Activated CD8-positive, alpha-beta memory T cell treated with anti-CD3 and anti-CD28 coated beads for 1 hour (primary cell): ENCODE data around the gene CEMIP2.
"Not testable (repeated sequence)": the region's sequence is repeated elsewhere in the genome, so short reads cannot be mapped to it uniquely, and the experiment has no call there.

ENCODE experiments used
- DNase-seq, 2 donors: peaks; one replicate each; pipeline ENCODE4 v3.0.0-alpha.2; 2020; ENCODE audit warnings: low read depth in 1 of 2; ENCODE audit errors: extremely low read depth in 1 of 2

The CEMIP2 gene

DNA sequence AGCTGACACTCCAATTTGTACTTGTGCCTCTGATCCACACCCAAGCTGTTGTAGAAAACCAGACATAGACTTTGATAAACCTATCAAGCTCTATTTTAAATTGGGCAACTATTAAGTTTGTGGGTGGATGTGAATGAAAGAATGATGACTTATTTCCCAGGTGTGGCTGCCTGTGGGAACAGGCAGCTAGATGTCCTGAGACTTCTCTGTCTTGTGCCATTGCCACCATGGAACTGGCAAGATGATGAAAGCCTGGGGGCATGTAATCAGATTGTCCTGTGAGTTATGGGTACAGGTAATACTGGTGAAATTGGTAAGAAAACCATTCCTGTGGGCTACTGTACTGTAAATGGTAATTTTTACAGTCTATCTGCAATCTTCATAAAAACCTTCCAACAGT, 57.5 kb downstream of the CEMIP2 start:
- no peak for DNase-seq

DNA sequence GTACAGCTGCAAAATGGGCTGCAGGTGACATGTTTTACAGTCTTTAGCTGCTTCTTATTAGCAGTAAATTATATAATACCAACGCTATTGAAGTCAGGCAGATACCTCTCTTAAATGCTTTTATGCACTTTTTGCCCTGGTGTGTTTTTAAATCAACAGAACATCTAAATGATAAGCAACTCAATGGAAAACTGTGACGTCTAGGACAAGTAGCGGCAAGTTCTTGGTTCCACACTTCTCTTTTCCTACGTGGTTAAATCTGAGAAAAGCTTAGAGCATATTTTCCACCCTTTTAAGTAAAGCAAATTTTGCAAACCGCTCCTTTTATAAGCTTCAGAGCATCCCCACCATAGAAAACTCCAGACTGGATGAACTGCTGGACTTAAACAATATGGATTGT, 58.1 kb downstream of the CEMIP2 start:
- DNase-seq = no peak

DNA sequence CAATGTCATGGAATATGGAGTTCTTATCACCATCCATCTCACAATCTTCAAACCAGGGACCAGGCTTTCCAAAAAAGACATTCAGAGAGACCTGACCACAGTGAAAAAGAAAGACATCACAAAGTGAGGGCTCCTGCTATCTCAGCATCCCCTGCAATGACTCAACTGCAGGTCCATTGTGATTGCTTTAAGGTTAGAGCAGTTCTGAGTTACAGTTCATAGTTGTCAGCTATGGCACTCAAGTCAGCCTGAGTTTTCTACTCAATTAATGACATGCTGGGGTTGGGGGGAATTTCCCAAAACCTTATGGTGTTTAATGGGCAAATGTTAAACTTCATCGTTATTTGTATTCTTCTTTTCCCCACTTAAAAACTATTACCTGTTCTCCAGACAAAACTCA, 58.9 kb downstream of the CEMIP2 start:
- no peak for DNase-seq

DNA sequence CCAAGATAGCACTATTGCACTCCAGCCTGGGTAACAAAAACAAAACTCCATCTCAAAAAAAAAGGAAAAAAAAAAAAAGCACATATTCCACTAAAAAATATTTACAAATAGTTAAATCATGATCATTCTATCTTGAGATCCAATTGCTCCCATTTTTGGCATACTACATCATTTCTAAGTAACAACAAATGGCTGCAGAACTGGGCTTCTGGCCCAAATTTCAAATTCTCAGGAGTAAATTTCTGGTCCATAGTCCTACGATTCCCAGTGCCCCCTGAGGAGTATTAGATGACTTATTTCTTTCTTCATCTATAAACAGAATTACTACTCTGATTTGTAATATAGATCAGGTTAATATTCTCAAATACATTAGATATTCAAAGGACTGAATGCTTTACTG, 62.1 kb downstream of the CEMIP2 start:
- no peak for DNase-seq

DNA sequence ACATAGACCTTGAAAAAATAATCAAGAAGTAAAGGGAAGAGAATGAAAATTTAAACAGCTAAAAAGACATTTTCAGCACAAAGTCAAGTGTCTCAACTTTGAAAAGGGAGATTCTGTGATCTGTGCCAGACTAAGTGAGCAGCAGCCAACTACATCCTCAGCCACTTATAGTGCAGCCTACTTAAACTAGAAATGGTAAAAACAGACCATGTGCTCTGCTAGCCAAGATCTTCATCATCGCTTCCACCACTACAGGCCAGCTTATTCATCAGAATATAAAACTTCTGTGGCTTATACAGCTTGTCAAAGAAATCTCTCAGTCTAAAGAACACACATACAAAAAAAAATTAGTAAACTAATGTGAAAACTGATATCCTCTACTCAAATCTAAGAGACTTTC, 63.5 kb downstream of the CEMIP2 start:
- DNase-seq = no peak

DNA sequence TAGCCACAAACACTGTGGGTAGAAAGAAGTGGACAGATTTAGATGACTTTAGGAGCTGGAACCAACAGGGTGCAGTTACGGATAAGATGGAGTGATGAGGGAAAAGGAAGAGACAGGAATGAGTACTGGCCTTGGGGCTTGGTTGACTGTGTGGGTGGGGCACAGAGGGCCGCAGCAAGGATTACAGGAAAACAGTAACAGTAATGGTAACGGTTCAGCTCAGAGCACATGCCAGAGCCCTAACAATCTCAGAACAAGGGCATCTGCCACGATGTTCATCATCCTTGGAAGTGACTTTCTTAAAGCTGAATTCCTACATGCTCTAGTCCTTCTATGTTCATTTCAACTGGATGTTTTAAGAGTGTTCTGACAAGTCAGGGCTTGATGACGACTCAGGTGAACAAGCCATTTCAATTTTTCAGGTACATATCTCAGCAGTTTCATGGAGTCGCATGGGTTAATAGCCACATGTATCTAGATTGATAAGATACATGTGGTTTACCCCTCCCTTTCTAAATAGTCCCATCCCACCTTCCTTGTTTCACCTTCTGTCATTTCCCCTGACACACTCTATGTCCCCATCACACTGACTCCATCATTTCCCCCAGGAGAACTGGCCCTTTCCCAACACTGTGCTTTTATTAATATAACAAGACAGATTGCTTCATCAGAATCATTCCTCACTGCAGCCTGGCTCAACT, 65.0 kb downstream of the CEMIP2 start:
- DNase-seq = no peak

DNA sequence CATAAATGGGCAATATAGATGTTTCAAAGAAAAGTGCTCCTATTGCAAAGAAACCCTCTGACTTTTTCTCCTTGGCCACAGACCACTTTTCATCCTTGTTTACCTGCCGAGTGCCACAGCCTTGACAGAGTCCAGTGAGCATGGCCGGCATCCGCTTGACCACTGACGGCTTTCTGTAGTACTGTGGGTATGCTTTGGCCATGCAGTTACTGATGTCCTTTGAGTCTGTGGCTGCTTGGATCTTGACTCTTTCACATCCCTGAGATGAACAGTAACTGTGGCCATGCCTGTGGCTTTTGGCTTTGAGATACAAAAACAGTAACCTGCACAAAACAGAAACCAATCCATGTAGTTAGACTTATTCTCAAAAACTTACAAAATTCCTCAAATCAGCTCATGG, 70.4 kb downstream of the CEMIP2 start:
- no peak for DNase-seq

DNA sequence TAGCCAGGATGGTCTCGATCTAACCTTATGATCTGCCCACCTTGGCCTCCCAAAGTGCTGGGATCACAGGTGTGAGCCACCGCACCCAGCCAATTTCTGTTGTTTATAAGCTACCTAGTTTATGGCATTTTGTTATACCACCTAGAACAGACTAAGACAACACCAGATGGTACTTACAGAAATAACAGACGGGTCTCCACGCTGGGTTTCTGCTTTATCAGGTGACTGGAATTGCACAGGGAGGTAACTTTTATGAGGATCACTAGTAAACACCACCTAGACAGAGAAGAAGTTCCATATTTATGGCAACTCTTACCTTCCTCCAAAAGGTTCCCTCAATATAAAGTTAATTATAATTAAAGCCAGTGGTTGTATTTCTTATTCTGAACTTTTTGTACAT, 74.0 kb downstream of the CEMIP2 start:
- no peak for DNase-seq

DNA sequence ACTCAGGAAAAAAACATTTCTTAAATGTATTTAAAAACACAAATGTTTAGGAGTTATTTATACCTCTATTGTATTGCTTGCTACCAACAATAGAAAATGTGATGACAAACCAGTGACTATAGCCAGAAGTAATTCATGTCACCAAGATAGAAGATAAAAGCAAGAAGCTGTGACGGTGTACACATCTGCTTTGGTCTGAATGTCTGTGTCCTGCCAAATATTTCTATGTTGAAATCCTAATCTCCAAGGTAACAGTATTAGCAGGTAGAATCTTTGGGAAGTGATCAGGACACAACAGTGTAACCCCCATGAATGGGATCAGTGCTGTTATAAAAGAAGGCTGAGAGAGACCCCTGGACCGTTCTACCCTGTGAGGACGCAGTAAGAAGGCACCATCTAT, 74.7 kb downstream of the CEMIP2 start:
- DNase-seq = no peak

DNA sequence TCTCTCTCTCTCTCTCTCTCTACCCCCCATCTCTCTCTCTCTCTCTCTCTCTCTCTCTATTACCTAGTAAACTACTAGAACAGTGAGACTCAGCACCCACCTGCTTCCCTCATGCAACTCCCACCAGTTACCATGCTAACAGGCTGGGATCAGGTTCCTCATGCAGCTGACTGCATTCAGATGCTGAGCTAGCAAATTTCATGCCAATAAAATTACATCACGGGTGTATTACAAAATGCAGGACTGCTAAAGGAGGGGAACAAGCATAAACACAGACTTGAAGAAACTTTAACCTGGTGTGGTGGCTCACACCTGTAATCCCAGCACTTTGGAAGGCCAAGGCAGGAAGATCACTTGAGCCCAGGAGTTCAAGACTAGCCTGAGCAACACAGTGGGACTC, 76.0 kb downstream of the CEMIP2 start:
- no peak for DNase-seq

DNA sequence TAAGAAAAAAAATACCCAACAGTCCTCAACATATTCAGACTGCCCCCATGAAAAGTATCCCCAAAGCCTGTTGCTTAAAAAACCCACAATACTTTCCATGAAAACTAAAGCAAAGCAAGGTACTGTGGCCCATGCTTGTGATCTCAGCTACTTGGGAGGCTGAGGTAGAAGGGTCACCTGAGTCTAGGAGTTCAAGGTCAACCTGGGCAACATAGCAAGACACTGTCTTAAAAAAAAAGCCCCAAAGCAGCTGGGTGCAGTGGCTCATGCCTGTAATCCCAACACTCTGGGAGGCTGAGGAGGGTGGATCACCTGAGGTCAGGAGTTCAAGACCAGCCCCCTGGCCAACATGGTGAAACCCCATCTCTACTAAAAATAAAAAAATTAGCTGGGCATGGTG, 76.7 kb downstream of the CEMIP2 start:
- not testable (repeated sequence) for DNase-seq

DNA sequence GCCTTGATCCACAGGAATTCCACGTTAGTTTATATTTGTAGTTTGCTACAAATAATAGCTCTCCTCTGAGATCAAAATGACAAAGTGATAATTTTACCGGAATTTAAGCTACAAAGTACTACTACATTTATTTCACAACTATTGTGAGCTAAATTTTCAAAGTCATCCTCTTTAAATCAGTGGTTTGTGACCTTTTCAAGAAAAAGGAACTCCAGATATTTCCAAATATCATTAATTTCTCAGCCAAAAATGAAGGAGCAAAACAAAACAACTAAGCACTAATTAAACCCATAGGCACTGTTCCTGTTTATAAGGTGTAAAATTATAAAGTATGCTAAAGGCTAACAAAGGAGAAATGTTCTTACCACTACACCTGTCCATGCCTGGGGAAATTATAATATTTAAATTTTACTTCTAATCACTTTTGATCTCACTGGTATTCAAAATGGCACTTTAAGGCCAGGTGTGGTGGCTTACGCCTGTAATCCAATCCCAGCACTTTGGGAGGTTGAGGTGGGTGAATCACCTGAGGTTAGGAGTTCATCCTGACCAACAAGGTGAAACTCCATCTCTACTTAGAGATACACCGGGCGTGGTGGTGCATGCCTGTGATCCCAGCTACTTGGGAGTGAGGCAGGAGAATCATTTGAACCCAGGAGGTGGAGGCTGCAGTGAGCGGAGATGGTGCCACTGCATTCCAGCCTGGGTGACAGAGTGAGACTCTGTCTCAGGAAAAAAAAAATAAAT, 77.5 kb downstream of the CEMIP2 start:
- DNase-seq = no peak

DNA sequence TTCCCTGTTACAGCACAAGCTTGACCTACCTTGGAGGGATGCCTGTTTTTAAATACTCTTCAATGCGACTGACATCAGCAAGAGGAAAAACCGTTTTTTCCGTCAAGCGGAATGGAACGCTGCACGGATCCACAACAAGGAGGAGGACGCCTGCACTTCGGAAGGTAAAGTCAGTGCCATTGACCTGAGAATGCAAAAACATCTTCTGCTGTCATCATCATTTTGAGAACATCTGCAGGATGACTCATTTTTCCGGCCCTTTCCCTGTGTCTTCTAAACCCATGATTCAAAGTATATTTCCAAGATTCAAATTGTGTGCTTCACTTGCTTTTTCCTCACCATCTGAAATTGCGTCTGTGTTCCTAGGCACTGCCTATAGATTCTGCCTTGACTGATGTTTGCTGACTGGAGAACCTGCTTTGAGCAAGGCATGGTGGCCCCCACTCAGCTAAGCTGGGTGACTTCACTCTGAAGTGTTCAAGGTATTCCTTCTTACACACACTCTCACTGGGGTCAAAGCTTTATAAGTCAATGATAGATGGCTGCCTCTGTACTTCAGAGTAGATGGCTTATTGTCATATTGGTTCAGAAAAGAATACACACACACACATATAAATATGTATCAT, 78.1 kb downstream of the CEMIP2 start:
- DNase-seq = no peak

DNA sequence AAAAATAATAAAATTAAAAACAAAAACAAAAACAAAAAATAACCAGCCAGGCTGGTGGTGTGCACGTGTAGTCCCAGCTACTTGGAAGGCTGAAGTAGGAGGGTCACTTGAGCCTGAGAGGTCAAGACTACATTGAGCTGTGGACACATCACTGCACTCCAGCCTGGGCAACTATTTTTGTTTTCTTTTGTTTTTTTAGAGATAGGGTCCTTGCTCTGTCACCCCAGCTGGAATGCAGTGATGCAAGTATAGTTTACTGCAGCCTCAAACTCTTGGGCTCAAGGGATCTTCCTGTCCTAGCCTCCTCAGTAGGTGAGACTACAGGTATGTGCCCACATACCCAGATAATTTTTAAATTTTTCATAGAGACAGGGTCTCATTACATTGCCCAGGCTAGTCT, 80.6 kb downstream of the CEMIP2 start:
- no peak for DNase-seq

DNA sequence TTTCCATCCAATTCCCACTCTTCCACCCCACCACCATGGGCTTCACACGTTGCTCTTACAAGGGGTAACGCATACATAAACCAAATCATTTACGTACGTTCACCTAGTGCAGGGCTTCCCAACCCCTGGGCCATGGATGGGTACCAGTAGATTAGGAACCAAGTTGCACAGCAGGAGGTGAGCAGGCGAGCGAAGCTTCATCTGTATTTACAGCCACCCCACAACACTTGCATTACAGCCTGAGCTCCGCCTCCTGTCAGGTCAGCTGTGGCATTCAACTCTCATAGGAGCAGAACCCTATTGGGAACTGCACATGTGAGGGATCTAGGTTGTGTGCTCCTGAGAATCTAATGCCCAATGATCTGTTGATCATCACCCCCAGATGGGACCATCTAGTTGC, 82.3 kb downstream of the CEMIP2 start:
- no peak for DNase-seq

DNA sequence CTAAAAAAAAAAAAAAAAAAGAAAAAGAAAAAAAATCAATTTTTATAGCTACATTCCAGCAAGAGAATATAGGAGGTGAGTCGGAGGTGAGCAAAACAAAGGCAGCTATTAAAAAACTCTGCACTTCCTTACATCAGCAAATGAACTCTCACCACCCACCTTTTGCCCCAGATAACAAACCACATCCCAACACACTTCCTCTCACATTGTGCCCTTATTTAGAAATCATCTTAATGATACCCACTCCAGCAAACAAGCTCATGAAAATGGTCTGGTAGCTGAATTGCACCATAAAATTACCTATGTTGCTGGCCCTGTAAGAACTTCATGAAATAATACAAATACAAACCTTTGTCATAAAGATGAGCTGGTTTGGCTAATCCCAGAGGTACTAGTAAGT, 82.9 kb downstream of the CEMIP2 start:
- no peak for DNase-seq

DNA sequence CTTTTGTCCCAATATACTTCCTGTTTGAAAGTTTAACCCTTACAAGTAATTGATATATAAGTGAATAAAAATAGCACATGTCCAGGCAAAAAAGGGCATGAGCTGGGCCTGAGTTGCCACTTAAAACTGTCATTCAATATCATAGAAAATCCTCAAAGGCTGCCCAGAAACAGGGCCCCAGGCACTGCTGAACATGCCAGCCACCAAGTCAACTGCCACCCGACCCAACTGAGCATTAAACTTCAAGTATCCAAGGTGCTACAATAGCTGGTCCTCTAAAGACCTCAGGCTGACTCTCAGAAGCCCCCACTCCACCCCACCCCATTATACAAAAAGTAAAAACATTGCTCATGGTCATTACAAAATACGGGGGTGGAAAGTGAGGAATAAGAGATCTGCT, 83.7 kb downstream of the CEMIP2 start:
- DNase-seq = no peak

DNA sequence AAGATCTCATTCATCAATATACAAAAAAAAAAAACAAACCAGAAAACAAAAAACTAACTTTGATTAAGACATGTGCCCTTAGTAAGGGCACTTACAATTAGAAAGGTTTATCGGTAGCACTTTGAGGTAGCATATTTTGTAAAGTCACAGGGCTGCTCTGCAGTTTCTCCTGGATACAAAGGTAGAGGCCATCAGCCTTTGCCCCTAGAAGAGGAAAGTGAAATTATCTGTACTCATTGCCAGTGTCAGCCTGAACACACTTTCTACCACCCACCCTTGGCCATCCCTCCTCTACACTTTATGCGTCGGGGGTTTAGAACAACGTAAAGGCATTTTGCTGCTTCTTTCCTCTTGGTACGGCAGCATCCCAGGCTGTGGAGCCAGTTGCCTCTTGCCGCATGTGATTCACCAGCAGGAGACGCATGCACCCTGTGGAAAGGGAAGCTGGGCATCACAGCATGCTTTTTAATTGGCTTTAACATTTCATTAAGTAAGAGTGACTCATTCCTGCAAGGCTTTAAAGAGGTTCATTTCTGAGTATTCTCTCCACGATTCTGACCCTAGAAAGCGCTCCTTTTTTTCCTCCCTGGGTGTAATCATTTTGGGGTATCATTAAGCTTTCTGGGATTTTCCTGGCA, 84.6 kb downstream of the CEMIP2 start:
- DNase-seq = no peak

DNA sequence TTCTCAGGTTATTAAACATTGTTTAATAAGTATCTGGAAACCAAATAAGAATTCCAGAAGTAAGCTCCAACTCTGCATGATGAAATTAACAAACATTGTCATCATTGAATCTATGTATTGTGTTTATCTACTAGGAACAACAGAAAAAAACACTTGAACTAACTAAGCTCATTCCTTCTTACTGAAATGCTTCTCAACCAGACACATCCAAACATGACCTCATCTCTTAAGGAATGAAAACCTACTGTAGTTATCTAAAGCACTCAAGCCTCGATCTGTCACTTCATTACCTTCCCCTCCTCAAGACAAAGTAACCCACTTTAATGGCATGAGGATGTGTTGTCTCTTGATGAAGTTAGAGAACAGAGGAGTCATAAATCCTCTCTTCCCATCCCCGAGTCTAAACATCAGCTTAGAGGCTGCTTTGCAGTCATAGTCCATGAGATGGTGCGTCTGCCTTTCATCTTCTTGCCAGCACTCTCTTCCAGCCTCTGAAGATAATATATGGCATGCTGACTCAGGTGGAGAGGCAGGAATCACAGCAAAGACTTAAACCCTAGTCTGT, 86.5 kb downstream of the CEMIP2 start:
- no peak for DNase-seq

DNA sequence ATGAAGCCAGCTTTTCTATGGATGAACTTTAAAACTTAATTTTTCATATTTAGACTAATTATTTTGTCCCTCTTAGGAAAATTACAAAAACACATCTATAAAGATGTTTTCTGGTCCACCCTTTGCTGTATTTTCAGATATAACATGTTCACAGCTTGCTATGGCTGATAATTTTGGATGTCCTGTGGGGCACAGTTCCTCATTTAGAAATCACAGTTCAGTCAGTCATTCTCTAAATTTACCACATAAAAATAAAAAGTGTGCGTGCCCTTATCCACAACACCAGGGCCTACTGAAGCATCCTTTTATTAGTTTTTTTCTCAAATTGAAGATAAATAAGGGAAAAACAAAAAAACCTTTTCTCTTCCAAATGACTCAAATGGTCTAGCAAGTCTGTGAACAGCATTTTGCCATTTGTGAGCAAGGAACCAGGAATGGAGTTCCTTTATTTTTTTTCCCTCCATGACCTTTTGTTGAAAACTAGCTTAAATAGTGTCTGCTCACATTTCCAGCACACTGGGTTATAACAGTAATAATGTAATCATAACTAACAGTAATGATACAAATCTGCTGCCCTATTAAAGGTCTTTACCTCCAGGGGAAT, 87.1 kb downstream of the CEMIP2 start:
- DNase-seq = no peak
